Liver (tissue), 9 donors: ENCODE data around the gene CCDC9B. TPM values are rescaled to one million over a fixed set of nuclear protein-coding genes. Genes with fewer than 3 reads are reported as not detected.

Source experiments
- DNase-seq: peaks from one replicate; pipeline ENCODE4 v3.0.0-alpha.2; 2017; ENCODE audit warnings: low spot score
- H3K27ac ChIP-seq, 2 donors: one replicate each; pipeline ENCODE4 v1.7.0; 2013; ENCODE audit warnings: inconsistent platforms in 2 of 2, low read length in 2 of 2, control low read depth in 1 of 2, low read depth in 1 of 2, mild to moderate bottlenecking in 1 of 2
- H3K27me3 ChIP-seq, 4 donors: one replicate each; pipeline versions ENCODE4 v1.6.1 to v1.7.0; 2013; ENCODE audit warnings: low read length in 3 of 4, inconsistent platforms in 1 of 4, mild to moderate bottlenecking in 1 of 4, moderate library complexity in 1 of 4; ENCODE audit not compliant: control insufficient read depth in 4 of 4, insufficient read depth in 4 of 4
- H3K36me3 ChIP-seq, 4 donors: one replicate each; pipeline versions ENCODE4 v1.6.1 to v1.7.0; 2013; ENCODE audit warnings: low read length in 3 of 4, mild to moderate bottlenecking in 3 of 4, low read depth in 1 of 4, moderate library complexity in 1 of 4; ENCODE audit not compliant: control insufficient read depth in 4 of 4, insufficient read depth in 3 of 4
- H3K4me1 ChIP-seq, 4 donors: one replicate each; pipeline versions ENCODE4 v1.6.1 to v1.7.0; 2013; ENCODE audit warnings: low read length in 3 of 4, mild to moderate bottlenecking in 3 of 4, moderate library complexity in 1 of 4; ENCODE audit not compliant: control insufficient read depth in 4 of 4, insufficient read depth in 4 of 4
- H3K4me3 ChIP-seq, 3 donors: one replicate each; pipeline versions ENCODE4 v1.6.1 to v1.7.0; 2013; ENCODE audit warnings: low read length in 3 of 3, control low read depth in 1 of 3, low read depth in 1 of 3, mild to moderate bottlenecking in 1 of 3
- H3K9ac ChIP-seq, 2 donors: one replicate each; pipeline ENCODE4 v1.7.0; 2013; ENCODE audit warnings: low read length in 2 of 2, mild to moderate bottlenecking in 2 of 2, moderate library complexity in 2 of 2, control low read depth in 1 of 2, low read depth in 1 of 2
- H3K9me3 ChIP-seq, 4 donors: one replicate each; pipeline versions ENCODE4 v1.6.1 to v1.7.0; 2013; ENCODE audit warnings: low read length in 3 of 4; ENCODE audit not compliant: control insufficient read depth in 4 of 4
- ATF3 ChIP-seq: IDR thresholded peaks from 2 replicates; pipeline ENCODE4 v1.6.1; 2016; ENCODE audit warnings: antibody characterized with exemption
- CTCF ChIP-seq: fragments of 150-350 bp; IDR thresholded peaks from 2 replicates; pipeline ENCODE4 v1.5.1; 2017; ENCODE audit warnings: improper control_type of control experiment, low read depth, low read length; ENCODE audit not compliant: missing input control
- EGR1 ChIP-seq, 2 donors: IDR thresholded peaks; 2 replicates each; pipeline ENCODE4 v1.6.1; 2016 to 2018; ENCODE audit warnings: antibody characterized with exemption in 2 of 2, low read depth in 2 of 2
- FOXA1 ChIP-seq: IDR thresholded peaks from 2 replicates; pipeline ENCODE4 v1.6.1; 2016; ENCODE audit warnings: antibody characterized with exemption
- FOXA2 ChIP-seq: IDR thresholded peaks from 2 replicates; pipeline ENCODE4 v1.6.1; 2016; ENCODE audit warnings: antibody characterized with exemption
- HNF4A ChIP-seq, 2 donors: conservative IDR thresholded peaks; 2 replicates each; pipeline ENCODE4 v1.6.1; 2016; ENCODE audit warnings: antibody characterized with exemption in 2 of 2, mild to moderate bottlenecking in 2 of 2
- JUND ChIP-seq, 2 donors: IDR thresholded peaks; 2 replicates each; pipeline ENCODE4 v1.6.1; 2016; ENCODE audit warnings: antibody characterized with exemption in 2 of 2
- MAX ChIP-seq: IDR thresholded peaks from 2 replicates; pipeline ENCODE4 v1.6.1; 2016; ENCODE audit warnings: antibody characterized with exemption
- RAD21 ChIP-seq, 2 donors: IDR thresholded peaks; 2 replicates each; pipeline ENCODE4 v1.6.1; 2016; ENCODE audit warnings: antibody characterized with exemption in 2 of 2, mild to moderate bottlenecking in 2 of 2
- SP1 ChIP-seq: IDR thresholded peaks from 2 replicates; pipeline ENCODE4 v1.6.1; 2018; ENCODE audit warnings: antibody characterized with exemption, mild to moderate bottlenecking
- TAF1 ChIP-seq: conservative IDR thresholded peaks from 2 replicates; pipeline ENCODE4 v1.6.1; 2016; ENCODE audit warnings: antibody characterized with exemption, mild to moderate bottlenecking
- YY1 ChIP-seq: IDR thresholded peaks from 2 replicates; pipeline ENCODE4 v1.6.1; 2016; ENCODE audit warnings: antibody characterized with exemption, mild to moderate bottlenecking
- WGBS: extraction: QIAGEN DNeasy Blood & Tissue Kit; methylation state at CpG from one replicate; pipeline ENCODE4 v1.1.7; 2013; 5-methylcytosine and 5-hydroxymethylcytosine counted together
- polyA plus RNA-seq, 2 donors: library from polyadenylated mRNA; stranded (reverse) in 1 of 2; unstranded in 1 of 2; fragments of 200-250 nt in 1 of 2; fragments of >200 nt in 1 of 2; fragmentation: Nextera tagmentation in 1 of 2; extraction: Ambion mirVana in 1 of 2; gene quantifications; one replicate each; pipeline versions ENCODE4 v1.2.1 to v1.2.3, GENCODE V29; 2013 to 2015
- total RNA-seq, 2 donors: library from RNA; depleted of rRNA; stranded (reverse); fragments of >200 nt; gene quantifications; one replicate each; pipeline ENCODE4 v1.2.3, GENCODE V29; 2014
- TF ChIP-seq, protein P1 (sequence below): IDR thresholded peaks from 2 replicates; pipeline ENCODE4 v1.6.1; 2016; ENCODE audit warnings: antibody characterized with exemption
- TF ChIP-seq, protein P2 (sequence below): IDR thresholded peaks from 2 replicates; pipeline ENCODE4 v1.6.1; 2016; ENCODE audit warnings: antibody characterized with exemption, mild to moderate bottlenecking
- donor health status: healthy.
- donor health status: healthy.
- donor health status: healthy.
- donor health status: healthy.
- donor health status: healthy.

The CCDC9B gene
- total and polyA plus RNA-seq, 4 donors: 0.43 to 4.4 (median 0.73) TPM

- Histone ChIP-seq H3K36me3 (no peaks in the 10 kb centered on the region), H3K9ac (no peak overlapping the region), H3K27me3 (no peaks in the 10 kb centered on the region), H3K27ac (no peak overlapping the region), H3K4me1 (peaks cover 0 to 7% (median 2%) of the 10 kb centered on the region in 4 donors), H3K9me3 (no peaks in the 10 kb centered on the region), H3K4me3 (no peak overlapping the region)
- TF ChIP-seq CTCF (no peak), SP1 (no peak), ATF3 (no peak), JUND (IDR thresholded peaks at IDR 0.05) (no peak), MAX (no peak), TAF1 (no peak), RAD21 (IDR thresholded peaks at IDR 0.05) (no peak), FOXA1 (no peak), EGR1 (IDR thresholded peaks at IDR 0.05; ENCODE audit: low read depth in 2 of 2) (no peak)
- TF ChIP-seq, protein P1, sequence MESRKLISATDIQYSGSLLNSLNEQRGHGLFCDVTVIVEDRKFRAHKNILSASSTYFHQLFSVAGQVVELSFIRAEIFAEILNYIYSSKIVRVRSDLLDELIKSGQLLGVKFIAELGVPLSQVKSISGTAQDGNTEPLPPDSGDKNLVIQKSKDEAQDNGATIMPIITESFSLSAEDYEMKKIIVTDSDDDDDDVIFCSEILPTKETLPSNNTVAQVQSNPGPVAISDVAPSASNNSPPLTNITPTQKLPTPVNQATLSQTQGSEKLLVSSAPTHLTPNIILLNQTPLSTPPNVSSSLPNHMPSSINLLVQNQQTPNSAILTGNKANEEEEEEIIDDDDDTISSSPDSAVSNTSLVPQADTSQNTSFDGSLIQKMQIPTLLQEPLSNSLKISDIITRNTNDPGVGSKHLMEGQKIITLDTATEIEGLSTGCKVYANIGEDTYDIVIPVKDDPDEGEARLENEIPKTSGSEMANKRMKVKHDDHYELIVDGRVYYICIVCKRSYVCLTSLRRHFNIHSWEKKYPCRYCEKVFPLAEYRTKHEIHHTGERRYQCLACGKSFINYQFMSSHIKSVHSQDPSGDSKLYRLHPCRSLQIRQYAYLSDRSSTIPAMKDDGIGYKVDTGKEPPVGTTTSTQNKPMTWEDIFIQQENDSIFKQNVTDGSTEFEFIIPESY: no peak
- TF ChIP-seq, protein P2, sequence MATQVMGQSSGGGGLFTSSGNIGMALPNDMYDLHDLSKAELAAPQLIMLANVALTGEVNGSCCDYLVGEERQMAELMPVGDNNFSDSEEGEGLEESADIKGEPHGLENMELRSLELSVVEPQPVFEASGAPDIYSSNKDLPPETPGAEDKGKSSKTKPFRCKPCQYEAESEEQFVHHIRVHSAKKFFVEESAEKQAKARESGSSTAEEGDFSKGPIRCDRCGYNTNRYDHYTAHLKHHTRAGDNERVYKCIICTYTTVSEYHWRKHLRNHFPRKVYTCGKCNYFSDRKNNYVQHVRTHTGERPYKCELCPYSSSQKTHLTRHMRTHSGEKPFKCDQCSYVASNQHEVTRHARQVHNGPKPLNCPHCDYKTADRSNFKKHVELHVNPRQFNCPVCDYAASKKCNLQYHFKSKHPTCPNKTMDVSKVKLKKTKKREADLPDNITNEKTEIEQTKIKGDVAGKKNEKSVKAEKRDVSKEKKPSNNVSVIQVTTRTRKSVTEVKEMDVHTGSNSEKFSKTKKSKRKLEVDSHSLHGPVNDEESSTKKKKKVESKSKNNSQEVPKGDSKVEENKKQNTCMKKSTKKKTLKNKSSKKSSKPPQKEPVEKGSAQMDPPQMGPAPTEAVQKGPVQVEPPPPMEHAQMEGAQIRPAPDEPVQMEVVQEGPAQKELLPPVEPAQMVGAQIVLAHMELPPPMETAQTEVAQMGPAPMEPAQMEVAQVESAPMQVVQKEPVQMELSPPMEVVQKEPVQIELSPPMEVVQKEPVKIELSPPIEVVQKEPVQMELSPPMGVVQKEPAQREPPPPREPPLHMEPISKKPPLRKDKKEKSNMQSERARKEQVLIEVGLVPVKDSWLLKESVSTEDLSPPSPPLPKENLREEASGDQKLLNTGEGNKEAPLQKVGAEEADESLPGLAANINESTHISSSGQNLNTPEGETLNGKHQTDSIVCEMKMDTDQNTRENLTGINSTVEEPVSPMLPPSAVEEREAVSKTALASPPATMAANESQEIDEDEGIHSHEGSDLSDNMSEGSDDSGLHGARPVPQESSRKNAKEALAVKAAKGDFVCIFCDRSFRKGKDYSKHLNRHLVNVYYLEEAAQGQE: no peak
- no peak for DNase-seq
- WGBS: 81% methylated on average over 8 of the region's 8 CpGs
Observed at GRCh38 chr15:40309344-40309862, 31.3 kb downstream of the CCDC9B start.

- H3K27me3 ChIP-seq: no peaks in the 10 kb centered on the region
- no peaks in the 10 kb centered on the region for H3K36me3 ChIP-seq
- TF ChIP-seq FOXA1 (no peak), RAD21 (IDR thresholded peaks at IDR 0.05) (no peak), EGR1 (IDR thresholded peaks at IDR 0.05; ENCODE audit: low read depth in 2 of 2) (no peak), FOXA2 (no peak), HNF4A (conservative IDR thresholded peaks at IDR 0.05) (no peak), YY1 (no peak), MAX (no peak), CTCF (no peak)
- TF ChIP-seq, protein P2: no peak
- WGBS: 57% methylated on average over 15 of the region's 15 CpGs
- peaks cover 0 to 7% (median 2%) of the 10 kb centered on the region in 4 donors for H3K4me1 ChIP-seq
- H3K27ac ChIP-seq: peak within 1 kb of the TSS; percentile 32 to 75
- no peaks in the 10 kb centered on the region for H3K9me3 ChIP-seq
- peak within 1 kb of the TSS in 1 of 2 donors; percentile 66 for H3K9ac ChIP-seq
- peak within 1 kb of the TSS; percentile 25 to 45 (median 36) for H3K4me3 ChIP-seq
- DNase-seq: peak; percentile 43
Observed at GRCh38 chr15:40307421-40308211, 33.1 kb downstream of the CCDC9B start, which contains the start of gene PLCB2. PLCB2 (minus strand) TSS chr15:40307935; CDS start chr15:40307672, 263 bp downstream.
